HepG2 (cell line): Measurements from ENCODE around the gene RABL6. TPM values are rescaled to one million over a fixed set of nuclear protein-coding genes. Genes with fewer than 3 reads are reported as not detected.

Experiments
- CREB1 ChIP-seq, 2 experiments: fragments of 450-650 bp in 1 of 2; IDR thresholded peaks; 2 replicates each; pipeline ENCODE4 v1.6.1; 2016 to 2017; ENCODE audit warnings: control low read depth in 1 of 2, mild to moderate bottlenecking in 1 of 2, missing compliant biosample characterization in 1 of 2, missing genetic modification characterization in 1 of 2
- FOSL1 ChIP-seq: sonication (generic); formaldehyde crosslinking; IDR thresholded peaks from 2 replicates; pipeline ENCODE4 v1.9.0; 2021; ENCODE audit warnings: missing genetic modification reagents, borderline replicate concordance
- IRX3 ChIP-seq: sonication (generic); formaldehyde crosslinking; IDR thresholded peaks from 2 replicates; pipeline ENCODE4 v1.8.1; 2023; ENCODE audit warnings: mild to moderate bottlenecking, low read depth, missing genetic modification reagents, borderline replicate concordance
- MTA3 ChIP-seq: sonication (generic); formaldehyde crosslinking; IDR thresholded peaks from 2 replicates; pipeline ENCODE4 v1.4.0; 2020; ENCODE audit warnings: missing genetic modification reagents
- NFYB ChIP-seq: sonication (generic); formaldehyde crosslinking; IDR thresholded peaks from 2 replicates; pipeline ENCODE4 v1.4.0; 2020; ENCODE audit warnings: missing genetic modification reagents
- TCF7 ChIP-seq: sonication (generic); IDR thresholded peaks from 2 replicates; pipeline ENCODE4 v1.6.1; 2016; ENCODE audit warnings: antibody characterized with exemption, low read depth
- YEATS2 ChIP-seq: sonication (generic); formaldehyde crosslinking; IDR thresholded peaks from 2 replicates; pipeline ENCODE4 v1.4.0; 2020; ENCODE audit warnings: missing genetic modification reagents, borderline replicate concordance
- YY1 ChIP-seq: IDR thresholded peaks from 2 replicates; pipeline ENCODE4 v1.6.1; 2011; ENCODE audit warnings: low read length, low read depth, moderate library complexity, mild to moderate bottlenecking; ENCODE audit not compliant: insufficient read depth, insufficient replicate concordance
- ZBTB3 ChIP-seq: sonication (generic); formaldehyde crosslinking; IDR thresholded peaks from 2 replicates; pipeline ENCODE4 v1.4.0; 2020; ENCODE audit warnings: low read depth, mild to moderate bottlenecking, moderate library complexity, missing genetic modification reagents, borderline replicate concordance
- ZNF207 ChIP-seq: fragments of 450-650 bp; IDR thresholded peaks from 2 replicates; pipeline ENCODE4 v1.6.1; 2016; ENCODE audit warnings: antibody characterized with exemption, borderline replicate concordance
- ZNF224 ChIP-seq: sonication (generic); formaldehyde crosslinking; IDR thresholded peaks from 2 replicates; pipeline ENCODE4 v1.5.0; 2020; ENCODE audit warnings: mild to moderate bottlenecking, missing genetic modification reagents
- ZNF24 ChIP-seq: fragments of 450-650 bp; IDR thresholded peaks from 2 replicates; pipeline ENCODE4 v1.6.1; 2017; ENCODE audit warnings: antibody characterized with exemption, mild to moderate bottlenecking
- polyA plus RNA-seq, 8 experiments: library from polyadenylated mRNA; depleted of rRNA in 3 of 8; stranded (reverse) in 7 of 8; unstranded in 1 of 8; fragments of >200 nt; fragmentation: Illumina TruSeq in 4 of 8; extraction: Trizol in 4 of 8; gene quantifications; 2 replicates each; pipeline versions ENCODE4 v1.2.1 to v1.2.3, GENCODE V29; 2011 to 2016; ENCODE audit warnings: low read depth in 4 of 8, missing spikeins in 1 of 8, mixed read lengths in 1 of 8; ENCODE audit not compliant: insufficient read depth in 1 of 8
- total RNA-seq, 5 experiments: library from RNA; depleted of rRNA; stranded (reverse); fragments of >200 nt; fragmentation: Illumina TruSeq; extraction: Trizol; gene quantifications; 2 replicates each; pipeline ENCODE4 v1.2.3, GENCODE V29; 2016; ENCODE audit warnings: low read depth in 1 of 5
- TF ChIP-seq, protein P1 (sequence below), 2 experiments: sonication (generic) in 1 of 2; formaldehyde crosslinking in 1 of 2; IDR thresholded peaks; 2 replicates each; pipeline versions ENCODE4 v1.6.1 to v1.9.0; 2014 to 2022; ENCODE audit warnings: antibody characterized with exemption in 1 of 2, borderline replicate concordance in 1 of 2, inconsistent platforms in 1 of 2, low read depth in 1 of 2, missing genetic modification reagents in 1 of 2
- TF ChIP-seq, protein P2 (sequence below): sonication (generic); formaldehyde crosslinking; IDR thresholded peaks from 2 replicates; pipeline ENCODE4 v1.4.0; 2020; ENCODE audit warnings: mild to moderate bottlenecking, low read depth, missing genetic modification reagents
- TF ChIP-seq, protein P3 (sequence below): sonication (generic); formaldehyde crosslinking; IDR thresholded peaks from 2 replicates; pipeline ENCODE4 v1.4.0; 2020; ENCODE audit warnings: missing genetic modification reagents
- TF ChIP-seq, protein P4 (sequence below): sonication (generic); formaldehyde crosslinking; IDR thresholded peaks from 2 replicates; pipeline ENCODE4 v1.5.0; 2020; ENCODE audit warnings: missing genetic modification reagents

RABL6 gene
- total and polyA plus RNA-seq, 2 of the 13 experiments (the other 11 are each of a cell fraction or from before 2014, with no cell fraction given): 81.5 to 125 TPM

DNA sequence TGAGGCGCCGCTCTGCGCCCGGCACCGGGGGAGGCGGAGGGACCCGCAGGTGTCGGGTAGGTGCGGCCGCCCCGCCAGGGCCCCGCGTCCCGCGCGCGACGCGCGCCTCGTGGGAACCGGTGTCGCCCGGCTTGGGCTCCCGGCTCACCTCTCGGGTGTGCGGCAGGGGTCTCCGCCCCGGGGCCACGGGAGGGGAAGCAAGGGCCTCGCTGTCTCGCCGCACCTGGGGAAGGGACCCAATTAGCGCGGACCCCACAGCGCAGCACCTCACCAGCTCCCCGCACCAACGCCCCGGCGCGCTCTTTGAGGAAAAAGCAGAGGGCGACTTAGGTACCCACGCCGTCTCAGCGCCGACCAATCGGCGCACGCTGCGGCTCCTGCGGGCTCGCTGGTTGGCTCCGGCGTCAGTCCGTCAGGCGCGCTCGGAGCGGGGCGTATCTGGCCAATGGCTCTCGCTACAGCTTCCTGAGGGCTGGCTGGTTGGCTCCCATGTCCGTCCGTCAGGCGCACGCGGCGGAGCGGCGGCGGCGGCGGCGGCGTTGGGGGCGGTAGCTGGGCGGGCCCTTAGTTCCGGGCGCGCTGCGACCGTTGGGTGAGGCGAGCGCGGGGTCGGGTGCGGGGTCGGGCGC, 78.3 kb downstream of the RABL6 start, which contains the start of gene TRAF2 (continued):
- TF ChIP-seq, protein P1, sequence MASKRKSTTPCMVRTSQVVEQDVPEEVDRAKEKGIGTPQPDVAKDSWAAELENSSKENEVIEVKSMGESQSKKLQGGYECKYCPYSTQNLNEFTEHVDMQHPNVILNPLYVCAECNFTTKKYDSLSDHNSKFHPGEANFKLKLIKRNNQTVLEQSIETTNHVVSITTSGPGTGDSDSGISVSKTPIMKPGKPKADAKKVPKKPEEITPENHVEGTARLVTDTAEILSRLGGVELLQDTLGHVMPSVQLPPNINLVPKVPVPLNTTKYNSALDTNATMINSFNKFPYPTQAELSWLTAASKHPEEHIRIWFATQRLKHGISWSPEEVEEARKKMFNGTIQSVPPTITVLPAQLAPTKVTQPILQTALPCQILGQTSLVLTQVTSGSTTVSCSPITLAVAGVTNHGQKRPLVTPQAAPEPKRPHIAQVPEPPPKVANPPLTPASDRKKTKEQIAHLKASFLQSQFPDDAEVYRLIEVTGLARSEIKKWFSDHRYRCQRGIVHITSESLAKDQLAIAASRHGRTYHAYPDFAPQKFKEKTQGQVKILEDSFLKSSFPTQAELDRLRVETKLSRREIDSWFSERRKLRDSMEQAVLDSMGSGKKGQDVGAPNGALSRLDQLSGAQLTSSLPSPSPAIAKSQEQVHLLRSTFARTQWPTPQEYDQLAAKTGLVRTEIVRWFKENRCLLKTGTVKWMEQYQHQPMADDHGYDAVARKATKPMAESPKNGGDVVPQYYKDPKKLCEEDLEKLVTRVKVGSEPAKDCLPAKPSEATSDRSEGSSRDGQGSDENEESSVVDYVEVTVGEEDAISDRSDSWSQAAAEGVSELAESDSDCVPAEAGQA (IDR thresholded peaks at IDR 0.05; ENCODE audit: low read depth): 0 out of 2 replicates have a peak, but pooled peaks have one; percentile 31
- TF ChIP-seq, protein P1 (CRISPR knock-in tag; IDR thresholded peaks at IDR 0.05; ENCODE audit: borderline replicate concordance): no peak
- TF ChIP-seq YY1 (peak; percentile 17), ZBTB3 (CRISPR knock-in tag) (no peak), YEATS2 (no peak), ZNF207 (no peak), FOSL1 (CRISPR knock-in tag) (no peak), MTA3 (CRISPR knock-in tag) (no peak), NFYB (peak; percentile 99), IRX3 (no peak), CREB1 (IDR thresholded peaks at IDR 0.05) (peak; percentile 89), CREB1 (CRISPR knock-in tag; IDR thresholded peaks at IDR 0.05) (peak; percentile 81), ZNF24 (no peak), TCF7 (no peak), ZNF224 (CRISPR knock-in tag) (no peak)
- TF ChIP-seq, protein P2, sequence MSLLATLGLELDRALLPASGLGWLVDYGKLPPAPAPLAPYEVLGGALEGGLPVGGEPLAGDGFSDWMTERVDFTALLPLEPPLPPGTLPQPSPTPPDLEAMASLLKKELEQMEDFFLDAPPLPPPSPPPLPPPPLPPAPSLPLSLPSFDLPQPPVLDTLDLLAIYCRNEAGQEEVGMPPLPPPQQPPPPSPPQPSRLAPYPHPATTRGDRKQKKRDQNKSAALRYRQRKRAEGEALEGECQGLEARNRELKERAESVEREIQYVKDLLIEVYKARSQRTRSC: no peak
- TF ChIP-seq, protein P3, sequence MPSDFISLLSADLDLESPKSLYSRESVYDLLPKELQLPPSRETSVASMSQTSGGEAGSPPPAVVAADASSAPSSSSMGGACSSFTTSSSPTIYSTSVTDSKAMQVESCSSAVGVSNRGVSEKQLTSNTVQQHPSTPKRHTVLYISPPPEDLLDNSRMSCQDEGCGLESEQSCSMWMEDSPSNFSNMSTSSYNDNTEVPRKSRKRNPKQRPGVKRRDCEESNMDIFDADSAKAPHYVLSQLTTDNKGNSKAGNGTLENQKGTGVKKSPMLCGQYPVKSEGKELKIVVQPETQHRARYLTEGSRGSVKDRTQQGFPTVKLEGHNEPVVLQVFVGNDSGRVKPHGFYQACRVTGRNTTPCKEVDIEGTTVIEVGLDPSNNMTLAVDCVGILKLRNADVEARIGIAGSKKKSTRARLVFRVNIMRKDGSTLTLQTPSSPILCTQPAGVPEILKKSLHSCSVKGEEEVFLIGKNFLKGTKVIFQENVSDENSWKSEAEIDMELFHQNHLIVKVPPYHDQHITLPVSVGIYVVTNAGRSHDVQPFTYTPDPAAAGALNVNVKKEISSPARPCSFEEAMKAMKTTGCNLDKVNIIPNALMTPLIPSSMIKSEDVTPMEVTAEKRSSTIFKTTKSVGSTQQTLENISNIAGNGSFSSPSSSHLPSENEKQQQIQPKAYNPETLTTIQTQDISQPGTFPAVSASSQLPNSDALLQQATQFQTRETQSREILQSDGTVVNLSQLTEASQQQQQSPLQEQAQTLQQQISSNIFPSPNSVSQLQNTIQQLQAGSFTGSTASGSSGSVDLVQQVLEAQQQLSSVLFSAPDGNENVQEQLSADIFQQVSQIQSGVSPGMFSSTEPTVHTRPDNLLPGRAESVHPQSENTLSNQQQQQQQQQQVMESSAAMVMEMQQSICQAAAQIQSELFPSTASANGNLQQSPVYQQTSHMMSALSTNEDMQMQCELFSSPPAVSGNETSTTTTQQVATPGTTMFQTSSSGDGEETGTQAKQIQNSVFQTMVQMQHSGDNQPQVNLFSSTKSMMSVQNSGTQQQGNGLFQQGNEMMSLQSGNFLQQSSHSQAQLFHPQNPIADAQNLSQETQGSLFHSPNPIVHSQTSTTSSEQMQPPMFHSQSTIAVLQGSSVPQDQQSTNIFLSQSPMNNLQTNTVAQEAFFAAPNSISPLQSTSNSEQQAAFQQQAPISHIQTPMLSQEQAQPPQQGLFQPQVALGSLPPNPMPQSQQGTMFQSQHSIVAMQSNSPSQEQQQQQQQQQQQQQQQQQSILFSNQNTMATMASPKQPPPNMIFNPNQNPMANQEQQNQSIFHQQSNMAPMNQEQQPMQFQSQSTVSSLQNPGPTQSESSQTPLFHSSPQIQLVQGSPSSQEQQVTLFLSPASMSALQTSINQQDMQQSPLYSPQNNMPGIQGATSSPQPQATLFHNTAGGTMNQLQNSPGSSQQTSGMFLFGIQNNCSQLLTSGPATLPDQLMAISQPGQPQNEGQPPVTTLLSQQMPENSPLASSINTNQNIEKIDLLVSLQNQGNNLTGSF (CRISPR knock-in tag): no peak
- TF ChIP-seq, protein P4, sequence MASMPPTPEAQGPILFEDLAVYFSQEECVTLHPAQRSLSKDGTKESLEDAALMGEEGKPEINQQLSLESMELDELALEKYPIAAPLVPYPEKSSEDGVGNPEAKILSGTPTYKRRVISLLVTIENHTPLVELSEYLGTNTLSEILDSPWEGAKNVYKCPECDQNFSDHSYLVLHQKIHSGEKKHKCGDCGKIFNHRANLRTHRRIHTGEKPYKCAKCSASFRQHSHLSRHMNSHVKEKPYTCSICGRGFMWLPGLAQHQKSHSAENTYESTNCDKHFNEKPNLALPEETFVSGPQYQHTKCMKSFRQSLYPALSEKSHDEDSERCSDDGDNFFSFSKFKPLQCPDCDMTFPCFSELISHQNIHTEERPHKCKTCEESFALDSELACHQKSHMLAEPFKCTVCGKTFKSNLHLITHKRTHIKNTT: no peak
